Panc1 (cell line): Measurements from ENCODE around the gene SERGEF.
A peak's percentile ranks its signal among the peaks of the same experiment; 100 is the strongest.

Source experiments
- POLR2AphosphoS5 ChIP-seq: IDR thresholded peaks from 2 replicates; pipeline ENCODE4 v1.6.1; 2012; ENCODE audit warnings: mild to moderate bottlenecking, low read depth, low read length, moderate library complexity
- TF ChIP-seq, protein P1 (sequence below): fragments of 450-650 bp; IDR thresholded peaks from 2 replicates; pipeline ENCODE4 v1.5.1; 2017; ENCODE audit warnings: mild to moderate bottlenecking
- TF ChIP-seq, protein P2 (sequence below), 2 experiments: IDR thresholded peaks; 2 replicates each; pipeline ENCODE4 v1.6.1; 2011 to 2012; ENCODE audit warnings: low read depth in 2 of 2, control low read depth in 1 of 2, low read length in 1 of 2, mild to moderate bottlenecking in 1 of 2, moderate library complexity in 1 of 2; ENCODE audit not compliant: insufficient read depth in 1 of 2

DNA sequence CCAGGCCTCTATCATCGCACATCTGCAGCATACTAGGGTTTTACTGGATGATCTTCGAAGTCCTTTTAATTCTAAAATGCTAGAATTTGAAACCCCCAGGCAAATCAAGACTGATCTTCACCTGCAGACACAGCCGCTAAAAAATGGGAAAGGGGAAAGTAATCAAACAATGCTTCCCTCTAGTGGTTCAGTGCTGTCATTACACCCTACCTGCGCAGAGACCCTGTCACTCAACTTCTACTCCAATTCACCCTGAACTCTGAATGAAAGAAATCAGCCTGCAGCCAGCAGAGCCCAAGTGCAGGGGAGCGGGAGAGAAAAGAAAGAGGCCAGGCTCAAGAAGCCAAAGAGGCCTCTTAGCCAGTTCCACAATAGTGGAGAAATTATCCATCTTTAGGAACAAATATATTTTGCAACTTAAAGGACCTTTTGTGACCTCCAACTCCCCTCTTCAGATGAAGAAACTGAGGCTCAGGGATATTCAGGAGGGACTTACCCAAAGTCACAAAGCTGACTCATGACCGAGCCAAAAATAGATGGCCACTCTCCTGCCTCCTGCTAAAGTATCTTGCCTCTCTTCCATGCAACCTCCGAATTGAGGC lies 33.0 kb downstream of the SERGEF start:
- TF ChIP-seq, protein P1, sequence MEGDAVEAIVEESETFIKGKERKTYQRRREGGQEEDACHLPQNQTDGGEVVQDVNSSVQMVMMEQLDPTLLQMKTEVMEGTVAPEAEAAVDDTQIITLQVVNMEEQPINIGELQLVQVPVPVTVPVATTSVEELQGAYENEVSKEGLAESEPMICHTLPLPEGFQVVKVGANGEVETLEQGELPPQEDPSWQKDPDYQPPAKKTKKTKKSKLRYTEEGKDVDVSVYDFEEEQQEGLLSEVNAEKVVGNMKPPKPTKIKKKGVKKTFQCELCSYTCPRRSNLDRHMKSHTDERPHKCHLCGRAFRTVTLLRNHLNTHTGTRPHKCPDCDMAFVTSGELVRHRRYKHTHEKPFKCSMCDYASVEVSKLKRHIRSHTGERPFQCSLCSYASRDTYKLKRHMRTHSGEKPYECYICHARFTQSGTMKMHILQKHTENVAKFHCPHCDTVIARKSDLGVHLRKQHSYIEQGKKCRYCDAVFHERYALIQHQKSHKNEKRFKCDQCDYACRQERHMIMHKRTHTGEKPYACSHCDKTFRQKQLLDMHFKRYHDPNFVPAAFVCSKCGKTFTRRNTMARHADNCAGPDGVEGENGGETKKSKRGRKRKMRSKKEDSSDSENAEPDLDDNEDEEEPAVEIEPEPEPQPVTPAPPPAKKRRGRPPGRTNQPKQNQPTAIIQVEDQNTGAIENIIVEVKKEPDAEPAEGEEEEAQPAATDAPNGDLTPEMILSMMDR, result peak; percentile 93
- TF ChIP-seq, protein P2, sequence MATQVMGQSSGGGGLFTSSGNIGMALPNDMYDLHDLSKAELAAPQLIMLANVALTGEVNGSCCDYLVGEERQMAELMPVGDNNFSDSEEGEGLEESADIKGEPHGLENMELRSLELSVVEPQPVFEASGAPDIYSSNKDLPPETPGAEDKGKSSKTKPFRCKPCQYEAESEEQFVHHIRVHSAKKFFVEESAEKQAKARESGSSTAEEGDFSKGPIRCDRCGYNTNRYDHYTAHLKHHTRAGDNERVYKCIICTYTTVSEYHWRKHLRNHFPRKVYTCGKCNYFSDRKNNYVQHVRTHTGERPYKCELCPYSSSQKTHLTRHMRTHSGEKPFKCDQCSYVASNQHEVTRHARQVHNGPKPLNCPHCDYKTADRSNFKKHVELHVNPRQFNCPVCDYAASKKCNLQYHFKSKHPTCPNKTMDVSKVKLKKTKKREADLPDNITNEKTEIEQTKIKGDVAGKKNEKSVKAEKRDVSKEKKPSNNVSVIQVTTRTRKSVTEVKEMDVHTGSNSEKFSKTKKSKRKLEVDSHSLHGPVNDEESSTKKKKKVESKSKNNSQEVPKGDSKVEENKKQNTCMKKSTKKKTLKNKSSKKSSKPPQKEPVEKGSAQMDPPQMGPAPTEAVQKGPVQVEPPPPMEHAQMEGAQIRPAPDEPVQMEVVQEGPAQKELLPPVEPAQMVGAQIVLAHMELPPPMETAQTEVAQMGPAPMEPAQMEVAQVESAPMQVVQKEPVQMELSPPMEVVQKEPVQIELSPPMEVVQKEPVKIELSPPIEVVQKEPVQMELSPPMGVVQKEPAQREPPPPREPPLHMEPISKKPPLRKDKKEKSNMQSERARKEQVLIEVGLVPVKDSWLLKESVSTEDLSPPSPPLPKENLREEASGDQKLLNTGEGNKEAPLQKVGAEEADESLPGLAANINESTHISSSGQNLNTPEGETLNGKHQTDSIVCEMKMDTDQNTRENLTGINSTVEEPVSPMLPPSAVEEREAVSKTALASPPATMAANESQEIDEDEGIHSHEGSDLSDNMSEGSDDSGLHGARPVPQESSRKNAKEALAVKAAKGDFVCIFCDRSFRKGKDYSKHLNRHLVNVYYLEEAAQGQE (IDR thresholded peaks at IDR 0.05; ENCODE audit: insufficient read depth in 1 of 2, low read depth in 2 of 2, low read length in 1 of 2), result no peak
- no peak for TF ChIP-seq POLR2AphosphoS5
